ENCODE results near the gene MCM9. TPM values are rescaled to one million over a fixed set of nuclear protein-coding genes. Genes with fewer than 3 reads are reported as not detected.

Gene MCM9
- total RNA-seq, 1 donor from 2014 or later = 15.6 TPM

DNA sequence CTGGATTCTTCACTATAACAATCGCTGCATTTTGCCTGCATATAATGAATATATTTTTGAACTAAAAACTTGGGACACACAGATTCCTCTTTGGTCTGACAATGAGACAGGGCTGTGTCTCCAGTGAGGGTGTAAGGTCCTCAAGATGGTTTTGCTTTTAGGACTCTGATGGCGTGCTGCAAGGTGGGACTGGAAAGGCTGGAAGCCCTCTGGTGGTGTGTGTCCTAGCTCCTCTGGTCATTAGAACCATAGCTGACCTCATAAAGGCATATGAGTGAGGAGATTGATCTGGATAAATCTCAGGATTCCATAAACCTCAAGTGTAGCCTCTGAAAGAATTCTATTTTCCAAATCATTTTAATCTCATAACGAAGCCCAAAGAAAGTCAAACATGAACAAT lies 149.4 kb downstream of the MCM9 start:
- Mint-ChIP-seq H3K27ac (ENCODE audit: unreplicated experiment) (no peak overlapping the region), H3K4me1 (ENCODE audit: unreplicated experiment) (peaks cover 8% of the 10 kb centered on the region), H3K9me3 (ENCODE audit: unreplicated experiment) (no peaks in the 10 kb centered on the region)

DNA sequence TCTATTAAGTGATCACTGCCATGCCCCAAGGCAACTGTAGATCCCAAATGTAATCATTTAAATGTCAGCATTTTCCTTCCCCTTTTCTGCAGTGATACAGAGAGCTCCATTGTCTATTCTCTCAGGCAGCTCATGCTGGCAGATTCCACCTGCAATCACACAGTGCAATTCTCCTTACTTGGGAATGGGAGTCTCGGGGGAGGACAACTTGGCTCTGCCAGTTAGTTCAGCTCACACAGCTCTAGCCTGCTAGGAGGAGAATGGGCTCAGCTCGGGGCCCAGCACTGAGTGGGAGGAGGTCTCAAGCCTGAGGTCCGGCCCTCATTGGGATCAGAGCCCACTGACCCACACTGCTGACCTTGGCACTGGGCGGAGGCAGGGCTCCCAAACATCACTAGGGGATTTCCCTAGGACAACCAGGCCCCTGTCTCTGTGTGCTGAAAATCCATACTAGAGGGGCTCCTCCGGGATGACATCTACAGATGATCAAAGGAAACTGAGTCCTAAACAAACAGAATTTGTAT lies 150.3 kb downstream of the MCM9 start:
- Mint-ChIP-seq H3K4me3 (ENCODE audit: unreplicated experiment) (no peak overlapping the region), H3K27me3 (ENCODE audit: unreplicated experiment) (peaks cover 11% of the 10 kb centered on the region), H3K27ac (ENCODE audit: unreplicated experiment) (no peak overlapping the region), H3K4me1 (ENCODE audit: unreplicated experiment) (peaks cover 8% of the 10 kb centered on the region), H3K9me3 (ENCODE audit: unreplicated experiment) (no peaks in the 10 kb centered on the region), H3K36me3 (ENCODE audit: unreplicated experiment) (no peaks in the 10 kb centered on the region)
- DNase-seq (ENCODE audit: extremely low spot score, unreplicated experiment) = no peak
- TF ChIP-seq, protein P1, sequence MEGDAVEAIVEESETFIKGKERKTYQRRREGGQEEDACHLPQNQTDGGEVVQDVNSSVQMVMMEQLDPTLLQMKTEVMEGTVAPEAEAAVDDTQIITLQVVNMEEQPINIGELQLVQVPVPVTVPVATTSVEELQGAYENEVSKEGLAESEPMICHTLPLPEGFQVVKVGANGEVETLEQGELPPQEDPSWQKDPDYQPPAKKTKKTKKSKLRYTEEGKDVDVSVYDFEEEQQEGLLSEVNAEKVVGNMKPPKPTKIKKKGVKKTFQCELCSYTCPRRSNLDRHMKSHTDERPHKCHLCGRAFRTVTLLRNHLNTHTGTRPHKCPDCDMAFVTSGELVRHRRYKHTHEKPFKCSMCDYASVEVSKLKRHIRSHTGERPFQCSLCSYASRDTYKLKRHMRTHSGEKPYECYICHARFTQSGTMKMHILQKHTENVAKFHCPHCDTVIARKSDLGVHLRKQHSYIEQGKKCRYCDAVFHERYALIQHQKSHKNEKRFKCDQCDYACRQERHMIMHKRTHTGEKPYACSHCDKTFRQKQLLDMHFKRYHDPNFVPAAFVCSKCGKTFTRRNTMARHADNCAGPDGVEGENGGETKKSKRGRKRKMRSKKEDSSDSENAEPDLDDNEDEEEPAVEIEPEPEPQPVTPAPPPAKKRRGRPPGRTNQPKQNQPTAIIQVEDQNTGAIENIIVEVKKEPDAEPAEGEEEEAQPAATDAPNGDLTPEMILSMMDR (IDR thresholded peaks at IDR 0.05) = no peak

More for the DNA sequence above, 149.4 kb downstream of the MCM9 start:
- Mint-ChIP-seq H3K4me3 (ENCODE audit: unreplicated experiment) (no peak overlapping the region), H3K36me3 (ENCODE audit: unreplicated experiment) (no peaks in the 10 kb centered on the region), H3K27me3 (ENCODE audit: unreplicated experiment) (peaks cover 5% of the 10 kb centered on the region)
- no peak for DNase-seq (ENCODE audit: extremely low spot score, unreplicated experiment)
- TF ChIP-seq, protein P1 (IDR thresholded peaks at IDR 0.05) = no peak

DNA sequence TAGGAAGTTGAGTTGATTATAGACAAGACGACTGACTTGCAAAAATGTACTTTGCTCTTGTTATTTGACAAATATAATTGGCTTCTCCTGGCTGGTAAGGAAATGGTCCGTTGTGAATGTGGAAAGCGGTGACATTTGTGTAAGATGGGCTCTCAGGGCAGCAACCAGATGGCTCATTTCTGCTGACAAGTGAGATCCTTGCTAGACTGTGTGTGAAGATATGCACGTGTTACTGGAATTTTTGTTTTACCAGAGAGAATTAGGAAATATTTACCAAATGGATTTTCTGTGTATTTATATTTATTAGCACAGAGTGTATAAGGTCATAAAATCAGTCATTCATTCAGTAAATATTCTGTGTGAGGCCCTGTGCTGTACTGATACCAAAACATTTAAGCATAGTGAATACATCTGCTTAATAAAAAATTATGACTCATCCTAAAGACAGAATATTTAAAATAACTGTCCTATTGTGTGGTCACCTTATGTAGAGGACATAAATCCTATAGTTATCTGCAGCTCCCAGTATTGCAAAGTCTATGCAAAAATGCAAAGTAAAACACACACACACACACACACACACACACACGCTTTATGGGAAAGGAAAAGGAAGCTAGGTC lies 150.9 kb downstream of the MCM9 start:
- H3K27me3 Mint-ChIP-seq (ENCODE audit: unreplicated experiment) = peaks cover 14% of the 10 kb centered on the region
- no peaks in the 10 kb centered on the region for H3K36me3 Mint-ChIP-seq (ENCODE audit: unreplicated experiment)
- TF ChIP-seq, protein P1 (IDR thresholded peaks at IDR 0.05) = no peak
- H3K27ac Mint-ChIP-seq (ENCODE audit: unreplicated experiment) = no peak overlapping the region
- no peak overlapping the region for H3K4me3 Mint-ChIP-seq (ENCODE audit: unreplicated experiment)
- DNase-seq (ENCODE audit: extremely low spot score, unreplicated experiment) = no peak
- H3K9me3 Mint-ChIP-seq (ENCODE audit: unreplicated experiment) = no peaks in the 10 kb centered on the region
- H3K4me1 Mint-ChIP-seq (ENCODE audit: unreplicated experiment) = peaks cover 8% of the 10 kb centered on the region

DNA sequence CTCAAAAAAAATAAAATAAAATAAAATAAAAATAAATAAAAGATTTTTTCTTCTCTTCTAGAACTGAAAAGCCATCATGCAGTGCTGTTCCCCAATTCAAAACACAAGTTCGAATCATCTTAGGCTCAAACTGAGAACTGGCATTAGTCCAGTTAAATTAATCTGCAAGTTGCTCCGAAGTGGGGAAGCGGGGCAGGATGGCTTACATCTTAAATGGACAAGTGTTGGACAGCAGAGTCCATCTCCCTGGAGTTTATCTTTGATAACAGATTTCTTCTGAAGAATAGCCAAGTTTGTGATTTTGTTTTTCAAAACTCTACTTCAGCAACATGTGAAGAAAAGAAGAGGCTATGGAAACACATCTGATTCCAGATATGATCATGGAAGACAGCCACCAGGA lies 152.3 kb downstream of the MCM9 start:
- Mint-ChIP-seq H3K27me3 (ENCODE audit: unreplicated experiment) (peaks cover 19% of the 10 kb centered on the region), H3K36me3 (ENCODE audit: unreplicated experiment) (no peaks in the 10 kb centered on the region), H3K4me1 (ENCODE audit: unreplicated experiment) (peaks cover 8% of the 10 kb centered on the region)

DNA sequence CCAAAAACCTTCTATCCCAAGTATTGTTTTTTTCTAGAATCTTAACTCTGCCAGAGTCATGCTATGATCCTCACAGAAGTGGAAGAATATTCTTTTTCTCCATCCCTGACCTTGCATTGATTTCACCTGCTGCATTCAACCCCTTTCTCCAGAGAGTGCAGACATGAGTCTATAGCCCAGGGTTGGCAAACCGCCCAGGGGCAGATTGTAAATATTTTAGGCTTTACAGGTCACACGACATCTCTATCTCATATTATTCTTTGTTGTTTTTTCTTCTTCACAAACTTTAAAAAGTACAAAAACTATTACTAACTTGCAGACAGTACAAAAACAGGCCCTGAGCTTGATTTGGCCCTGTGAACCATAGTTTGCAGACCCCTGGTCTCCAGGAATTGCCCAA lies 153.1 kb downstream of the MCM9 start:
- Mint-ChIP-seq H3K27ac (ENCODE audit: unreplicated experiment) (no peak overlapping the region), H3K4me1 (ENCODE audit: unreplicated experiment) (peaks cover 8% of the 10 kb centered on the region), H3K4me3 (ENCODE audit: unreplicated experiment) (no peak overlapping the region), H3K27me3 (ENCODE audit: unreplicated experiment) (peaks cover 25% of the 10 kb centered on the region), H3K9me3 (ENCODE audit: unreplicated experiment) (no peaks in the 10 kb centered on the region), H3K36me3 (ENCODE audit: unreplicated experiment) (no peaks in the 10 kb centered on the region)
- TF ChIP-seq, protein P1 (IDR thresholded peaks at IDR 0.05) = no peak
- DNase-seq (ENCODE audit: extremely low spot score, unreplicated experiment) = no peak

More for the DNA sequence above, 152.3 kb downstream of the MCM9 start:
- Mint-ChIP-seq H3K27ac (ENCODE audit: unreplicated experiment) (no peak overlapping the region), H3K9me3 (ENCODE audit: unreplicated experiment) (no peaks in the 10 kb centered on the region), H3K4me3 (ENCODE audit: unreplicated experiment) (no peak overlapping the region)
- TF ChIP-seq, protein P1 (IDR thresholded peaks at IDR 0.05) = no peak
- DNase-seq (ENCODE audit: extremely low spot score, unreplicated experiment) = no peak
